ENCODE measurements around the gene CAPZA1. TPM values are rescaled to one million over a fixed set of nuclear protein-coding genes. Genes with fewer than 3 reads are reported as not detected.
A peak's percentile ranks its signal among the peaks of the same experiment; 100 is the strongest.

CAPZA1 gene
- polyA plus RNA-seq, 1 of the 3 experiments (the other 2 are of a cell fraction): 50.8 TPM

DNA sequence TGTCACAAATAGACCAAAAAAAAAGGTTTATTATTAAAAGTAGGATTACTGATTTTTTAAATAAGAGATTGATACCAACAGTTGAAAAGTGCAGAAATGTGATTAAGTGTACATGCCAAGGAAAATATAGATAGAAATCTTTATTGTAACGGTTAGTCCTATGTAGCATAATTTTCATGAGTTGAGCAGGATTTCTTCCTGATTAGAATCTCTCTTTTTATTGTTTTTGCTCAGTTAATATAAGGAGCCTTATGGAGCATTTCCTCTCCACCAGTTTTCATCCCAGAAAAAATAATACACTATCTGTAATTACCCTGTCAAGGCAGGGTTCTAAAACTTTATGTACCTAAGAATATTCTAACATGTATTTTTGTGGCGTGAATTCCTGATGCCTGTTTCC, 23.4 kb downstream of the CAPZA1 start:
- H3F3A ChIP-seq (replicated peaks; ENCODE audit: insufficient read depth): peaks cover 13% of the 10 kb centered on the region
- H3K4me2 ChIP-seq: no peak overlapping the region
- H3K79me2 ChIP-seq (ENCODE audit: insufficient read depth): peaks cover 93% of the 10 kb centered on the region
- H3K4me1 ChIP-seq (ENCODE audit: control insufficient read depth in 1 of 2, insufficient read depth in 2 of 2, low read depth in 1 of 2, low read length in 1 of 2): peaks cover 0 to 2% of the 10 kb centered on the region in 2 experiments; a peak in 1 of 4 replicates
- no peaks in the 10 kb centered on the region for H3K9me3 ChIP-seq
- no peak overlapping the region for H3K4me3 ChIP-seq (ENCODE audit: low read depth in 2 of 2, low read length in 1 of 2)
- no peaks in the 10 kb centered on the region for H3K27me3 ChIP-seq (ENCODE audit: insufficient read depth)
- no peak for DNase-seq
- H3K27ac ChIP-seq (ENCODE audit: low read depth in 2 of 2, low read length in 1 of 2): peak overlapping the region in 1 of 2 experiments; percentile 30; a peak in 1 of 4 replicates
- peaks cover 17 to 44% of the 10 kb centered on the region in 2 experiments for H3K36me3 ChIP-seq (replicated peaks in 1 of 2; ENCODE audit: control insufficient read depth in 1 of 2, insufficient read depth in 2 of 2, low read length in 1 of 2)
- no peak for TF ChIP-seq JUND (IDR thresholded peaks at IDR 0.05)
- no peak for TF ChIP-seq FOSL2 (IDR thresholded peaks at IDR 0.05; ENCODE audit: borderline replicate concordance, low read depth)
- TF ChIP-seq, protein P1, sequence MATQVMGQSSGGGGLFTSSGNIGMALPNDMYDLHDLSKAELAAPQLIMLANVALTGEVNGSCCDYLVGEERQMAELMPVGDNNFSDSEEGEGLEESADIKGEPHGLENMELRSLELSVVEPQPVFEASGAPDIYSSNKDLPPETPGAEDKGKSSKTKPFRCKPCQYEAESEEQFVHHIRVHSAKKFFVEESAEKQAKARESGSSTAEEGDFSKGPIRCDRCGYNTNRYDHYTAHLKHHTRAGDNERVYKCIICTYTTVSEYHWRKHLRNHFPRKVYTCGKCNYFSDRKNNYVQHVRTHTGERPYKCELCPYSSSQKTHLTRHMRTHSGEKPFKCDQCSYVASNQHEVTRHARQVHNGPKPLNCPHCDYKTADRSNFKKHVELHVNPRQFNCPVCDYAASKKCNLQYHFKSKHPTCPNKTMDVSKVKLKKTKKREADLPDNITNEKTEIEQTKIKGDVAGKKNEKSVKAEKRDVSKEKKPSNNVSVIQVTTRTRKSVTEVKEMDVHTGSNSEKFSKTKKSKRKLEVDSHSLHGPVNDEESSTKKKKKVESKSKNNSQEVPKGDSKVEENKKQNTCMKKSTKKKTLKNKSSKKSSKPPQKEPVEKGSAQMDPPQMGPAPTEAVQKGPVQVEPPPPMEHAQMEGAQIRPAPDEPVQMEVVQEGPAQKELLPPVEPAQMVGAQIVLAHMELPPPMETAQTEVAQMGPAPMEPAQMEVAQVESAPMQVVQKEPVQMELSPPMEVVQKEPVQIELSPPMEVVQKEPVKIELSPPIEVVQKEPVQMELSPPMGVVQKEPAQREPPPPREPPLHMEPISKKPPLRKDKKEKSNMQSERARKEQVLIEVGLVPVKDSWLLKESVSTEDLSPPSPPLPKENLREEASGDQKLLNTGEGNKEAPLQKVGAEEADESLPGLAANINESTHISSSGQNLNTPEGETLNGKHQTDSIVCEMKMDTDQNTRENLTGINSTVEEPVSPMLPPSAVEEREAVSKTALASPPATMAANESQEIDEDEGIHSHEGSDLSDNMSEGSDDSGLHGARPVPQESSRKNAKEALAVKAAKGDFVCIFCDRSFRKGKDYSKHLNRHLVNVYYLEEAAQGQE (IDR thresholded peaks at IDR 0.05; ENCODE audit: low read depth, low read length): no peak
- H3K9me2 ChIP-seq: no peaks in the 10 kb centered on the region
- ChIA-PET CTCF (no interaction called here), POLR2A (no interaction called here)
- peaks cover 68% of the 10 kb centered on the region for H4K20me1 ChIP-seq (ENCODE audit: insufficient read depth)
- no peak overlapping the region for H2AFZ ChIP-seq (ENCODE audit: low read depth)
- H3K9ac ChIP-seq: no peak overlapping the region
- 79% methylated on average over 2 of the region's 2 CpGs for WGBS (ENCODE audit: low lambda C conversion rate)

GRCh38 chr1:112646225-112646624, 26.6 kb downstream of the CAPZA1 start:
- peaks cover 42 to 69% of the 10 kb centered on the region in 2 experiments for H3K36me3 ChIP-seq (replicated peaks in 1 of 2; ENCODE audit: control insufficient read depth in 1 of 2, insufficient read depth in 2 of 2, low read length in 1 of 2)
- H3K9ac ChIP-seq: no peak overlapping the region
- DNase-seq: no peak
- no peaks in the 10 kb centered on the region for H3K9me3 ChIP-seq
- H3F3A ChIP-seq (replicated peaks; ENCODE audit: insufficient read depth): peaks cover 19% of the 10 kb centered on the region
- peaks cover 95% of the 10 kb centered on the region for H3K79me2 ChIP-seq (ENCODE audit: insufficient read depth)
- no peak overlapping the region for H2AFZ ChIP-seq (ENCODE audit: low read depth)
- WGBS (ENCODE audit: low lambda C conversion rate): 94% methylated on average over 4 of the region's 4 CpGs
- TF ChIP-seq MXI1 (IDR thresholded peaks at IDR 0.05; ENCODE audit: low read depth, low read length): no peak
- no peak for TF ChIP-seq FOXJ3 (CRISPR knock-in tag; IDR thresholded peaks at IDR 0.05)
- TF ChIP-seq TCF12 (IDR thresholded peaks at IDR 0.05): no peak
- no peak for TF ChIP-seq GATA2 (CRISPR knock-in tag; IDR thresholded peaks at IDR 0.05)
- TF ChIP-seq, protein P2, sequence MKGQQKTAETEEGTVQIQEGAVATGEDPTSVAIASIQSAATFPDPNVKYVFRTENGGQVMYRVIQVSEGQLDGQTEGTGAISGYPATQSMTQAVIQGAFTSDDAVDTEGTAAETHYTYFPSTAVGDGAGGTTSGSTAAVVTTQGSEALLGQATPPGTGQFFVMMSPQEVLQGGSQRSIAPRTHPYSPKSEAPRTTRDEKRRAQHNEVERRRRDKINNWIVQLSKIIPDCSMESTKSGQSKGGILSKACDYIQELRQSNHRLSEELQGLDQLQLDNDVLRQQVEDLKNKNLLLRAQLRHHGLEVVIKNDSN (IDR thresholded peaks at IDR 0.05; ENCODE audit: borderline replicate concordance, low read depth): no peak
- H3K4me1 ChIP-seq (ENCODE audit: control insufficient read depth in 1 of 2, insufficient read depth in 2 of 2, low read depth in 1 of 2, low read length in 1 of 2): peaks cover 0 to 2% of the 10 kb centered on the region in 2 experiments; a peak in 1 of 4 replicates
- H3K27me3 ChIP-seq (ENCODE audit: insufficient read depth): no peaks in the 10 kb centered on the region
- CTCF ChIA-PET: no interaction called here
- H4K20me1 ChIP-seq (ENCODE audit: insufficient read depth): peaks cover 60% of the 10 kb centered on the region
- POLR2A ChIA-PET: no interaction called here
- H3K4me2 ChIP-seq: no peak overlapping the region
- no peak overlapping the region for H3K27ac ChIP-seq (ENCODE audit: low read depth in 2 of 2, low read length in 1 of 2)
- H3K4me3 ChIP-seq (ENCODE audit: low read depth in 2 of 2, low read length in 1 of 2): no peak overlapping the region
- H3K9me2 ChIP-seq: no peaks in the 10 kb centered on the region

All from SK-N-SH (cell line).